HCT116 (cell line): ENCODE measurements around the gene ANKRD37. TPM values are rescaled to one million over a fixed set of nuclear protein-coding genes. Genes with fewer than 3 reads are reported as not detected.

Experiments used
- ATAC-seq: fragments of 200-7000 bp; cut with Tn5 transposase; 2 replicates; pipeline ENCODE4 v1.9.1; 2020; ENCODE audit warnings: mild to moderate bottlenecking, moderate library complexity
- BruUV-seq: library from RNA; stranded (reverse); fragments of 400-500 nt; replicated peaks from 2 replicates; lab custom pipeline; 2021; lab: Mats Ljungman, UMichigan
- CTCF ChIA-PET: fragments of 300-600 bp; sonication (Branson Sonifier 250); formaldehyde crosslinking; loops from one replicate; lab custom pipeline; 2021; ENCODE audit warnings: antibody characterized with exemption; lab: Charles Lee
- POLR2A ChIA-PET: fragments of 300-600, 350-600 bp; sonication (Branson Sonifier 250); formaldehyde crosslinking; loops from one replicate; lab custom pipeline; 2021; ENCODE audit warnings: antibody characterized with exemption; lab: Charles Lee
- RAD21 ChIA-PET, 2 experiments: fragments of 300-600 bp; sonication (Branson Sonifier 250); formaldehyde crosslinking; loops; one replicate each; lab custom pipeline; 2023; ENCODE audit warnings: low total read pairs in 2 of 2; ENCODE audit not compliant: uncharacterized antibody in 2 of 2, unreplicated experiment in 2 of 2, low non-redundant PET in 1 of 2; lab: Charles Lee
- DNase-seq: peaks from one replicate; pipeline ENCODE4 v3.0.0-alpha.2; 2010; ENCODE audit warnings: low read depth, low spot score
- H2AFZ ChIP-seq: fragments of 200-600 bp; shearing (Covaris generic), sonication (generic); 2 replicates; pipeline ENCODE4 v1.6.1; 2017; ENCODE audit warnings: low read depth, mixed run types, mixed read lengths, antibody characterized with exemption, low read length; ENCODE audit not compliant: poor library complexity, severe bottlenecking
- H3K27ac ChIP-seq: 2 replicates; pipeline ENCODE4 v1.5.1; 2012; ENCODE audit warnings: low read depth, low read length
- H3K27me3 ChIP-seq: fragments of 200-600 bp; sonication (generic); 2 replicates; pipeline ENCODE4 v1.6.1; 2016; ENCODE audit warnings: mixed run types, low read length, mixed read lengths; ENCODE audit not compliant: insufficient read depth
- H3K36me3 ChIP-seq, 2 experiments: fragments of 200-500 bp in 1 of 2; fragments of 200-600 bp in 1 of 2; sonication (Bioruptor generic) in 1 of 2; sonication (generic) in 1 of 2; 2 replicates each; pipeline versions ENCODE4 v1.5.1 to v1.6.1; 2014 to 2016; ENCODE audit warnings: low read length in 2 of 2, inconsistent platforms in 1 of 2, mixed read lengths in 1 of 2, mixed run types in 1 of 2; ENCODE audit not compliant: insufficient read depth in 2 of 2, control insufficient read depth in 1 of 2
- H3K4me1 ChIP-seq, 2 experiments: fragments of 200-600 bp in 1 of 2; sonication (generic) in 1 of 2; 2 replicates each; pipeline versions ENCODE4 v1.5.1 to v1.6.1; 2012 to 2017; ENCODE audit warnings: low read length in 2 of 2, inconsistent platforms in 1 of 2, mild to moderate bottlenecking in 1 of 2, mixed read lengths in 1 of 2, mixed run types in 1 of 2, moderate library complexity in 1 of 2; ENCODE audit not compliant: insufficient read depth in 2 of 2, control insufficient read depth in 1 of 2
- H3K4me2 ChIP-seq: fragments of 200-600 bp; sonication (generic); 2 replicates; pipeline ENCODE4 v1.6.1; 2017; ENCODE audit warnings: mixed run types, low read length, mixed read lengths
- H3K4me3 ChIP-seq, 2 experiments: fragments of 200-600 bp in 1 of 2; sonication (generic) in 1 of 2; replicated peaks in 1 of 2; 2 replicates each; pipeline ENCODE4 v1.5.1; 2011 to 2016; ENCODE audit warnings: low read length in 2 of 2, control low read depth in 1 of 2, low read depth in 1 of 2, mild to moderate bottlenecking in 1 of 2, mixed read lengths in 1 of 2, mixed run types in 1 of 2
- H3K79me2 ChIP-seq: fragments of 200-600 bp; sonication (generic); 2 replicates; pipeline ENCODE4 v1.6.1; 2017; ENCODE audit warnings: mild to moderate bottlenecking, mixed run types, low read length, moderate library complexity, mixed read lengths; ENCODE audit not compliant: insufficient read depth
- H3K9ac ChIP-seq: fragments of 200-600 bp; sonication (generic); 2 replicates; pipeline ENCODE4 v1.6.1; 2016; ENCODE audit warnings: low read length, mixed read lengths
- H3K9me2 ChIP-seq: fragments of 200-600 bp; sonication (generic), shearing (Covaris generic); 2 replicates; pipeline ENCODE4 v1.6.1; 2017; ENCODE audit warnings: mixed run types, mild to moderate bottlenecking, moderate library complexity; ENCODE audit not compliant: insufficient read depth
- H3K9me3 ChIP-seq, 2 experiments: fragments of 200-500 bp in 1 of 2; fragments of 200-600 bp in 1 of 2; sonication (Bioruptor generic) in 1 of 2; sonication (generic) in 1 of 2; 2 replicates each; pipeline ENCODE4 v1.6.1; 2014 to 2017; ENCODE audit warnings: low read length in 2 of 2, mixed read lengths in 2 of 2, inconsistent platforms in 1 of 2, low read depth in 1 of 2, mild to moderate bottlenecking in 1 of 2, mixed run types in 1 of 2, moderate library complexity in 1 of 2; ENCODE audit not compliant: control insufficient read depth in 1 of 2, insufficient read depth in 1 of 2
- H4K20me1 ChIP-seq: fragments of 200-600 bp; sonication (generic), shearing (Covaris generic); 2 replicates; pipeline ENCODE4 v1.6.1; 2017; ENCODE audit warnings: mixed run types, mild to moderate bottlenecking, moderate library complexity; ENCODE audit not compliant: insufficient read depth
- CBX3 ChIP-seq: IDR thresholded peaks from 2 replicates; pipeline ENCODE4 v1.6.1; 2012; ENCODE audit warnings: low read depth
- CEBPB ChIP-seq: IDR thresholded peaks from 2 replicates; pipeline ENCODE4 v1.6.1; 2012; ENCODE audit warnings: low read depth
- EGR1 ChIP-seq: IDR thresholded peaks from 2 replicates; pipeline ENCODE4 v1.6.1; 2012; ENCODE audit warnings: low read depth
- ELF1 ChIP-seq: IDR thresholded peaks from 2 replicates; pipeline ENCODE4 v1.6.1; 2012; ENCODE audit warnings: low read depth, borderline replicate concordance
- EZH2 ChIP-seq: fragments of 200-600 bp; sonication (generic); IDR thresholded peaks from 2 replicates; pipeline ENCODE4 v1.6.1; 2017; ENCODE audit warnings: antibody characterized with exemption, mixed run types
- EZH2phosphoT487 ChIP-seq: fragments of 200-600 bp; IDR thresholded peaks from 2 replicates; pipeline ENCODE4 v1.6.1; 2018; ENCODE audit warnings: antibody characterized with exemption, borderline replicate concordance
- FOSL1 ChIP-seq: IDR thresholded peaks from 2 replicates; pipeline ENCODE4 v1.6.1; 2012; ENCODE audit warnings: low read depth
- JUND ChIP-seq: IDR thresholded peaks from 2 replicates; pipeline ENCODE4 v1.6.1; 2012
- POLR2A ChIP-seq: IDR thresholded peaks from 2 replicates; pipeline ENCODE4 v1.7.0; 2011; ENCODE audit warnings: borderline replicate concordance; ENCODE audit not compliant: insufficient read depth, insufficient read length; ENCODE audit errors: extremely low read depth
- RAD21 ChIP-seq: IDR thresholded peaks from 2 replicates; pipeline ENCODE4 v1.6.1; 2012; ENCODE audit warnings: low read depth, mild to moderate bottlenecking
- SIN3A ChIP-seq: IDR thresholded peaks from 2 replicates; pipeline ENCODE4 v1.6.1; 2012; ENCODE audit warnings: low read depth
- SP1 ChIP-seq: IDR thresholded peaks from 2 replicates; pipeline ENCODE4 v1.6.1; 2012; ENCODE audit warnings: low read depth
- SRF ChIP-seq: IDR thresholded peaks from 2 replicates; pipeline ENCODE4 v1.6.1; 2012; ENCODE audit warnings: low read depth
- TCF7L2 ChIP-seq: IDR thresholded peaks from 2 replicates; pipeline ENCODE4 v1.7.0; 2011; ENCODE audit warnings: borderline replicate concordance, inconsistent platforms; ENCODE audit not compliant: insufficient read depth, insufficient read length; ENCODE audit errors: extremely low read depth
- ZFX ChIP-seq: fragments of 450-650 bp; IDR thresholded peaks from 2 replicates; pipeline ENCODE4 v1.6.1; 2017
- ZNF274 ChIP-seq: fragments of 200-500 bp; sonication (Bioruptor generic); IDR thresholded peaks from 2 replicates; pipeline ENCODE4 v1.6.1; 2014; ENCODE audit warnings: mild to moderate bottlenecking, low read depth, low read length, inconsistent platforms
- intact Hi-C: fragments of 100-400 bp; cut with micrococcal nuclease; formaldehyde crosslinking; loops from 2 replicates; pipeline ENCODE4 v1.10.0; 2022
- total RNA-seq: library from RNA; stranded (reverse); gene quantifications from one replicate; pipeline ENCODE4 v1.2.1, GENCODE V29; 2021; ENCODE audit not compliant: unreplicated experiment
- TF ChIP-seq, protein P1 (sequence below): IDR thresholded peaks from 2 replicates; pipeline ENCODE4 v1.6.1; 2011; ENCODE audit warnings: mild to moderate bottlenecking, low read length, moderate library complexity; ENCODE audit not compliant: insufficient replicate concordance; ENCODE audit errors: extremely low read depth
- TF ChIP-seq, protein P2 (sequence below), 3 experiments: fragments of 200-600 bp in 1 of 3; sonication (generic) in 1 of 3; IDR thresholded peaks in 2 of 3; conservative IDR thresholded peaks in 1 of 3; 2 replicates each; pipeline ENCODE4 v1.5.1; 2012 to 2017; ENCODE audit warnings: low read depth in 2 of 3, low read length in 2 of 3, antibody characterized with exemption in 1 of 3, borderline replicate concordance in 1 of 3, control low read depth in 1 of 3, mild to moderate bottlenecking in 1 of 3, mixed read lengths in 1 of 3, mixed run types in 1 of 3, moderate library complexity in 1 of 3; ENCODE audit not compliant: insufficient read depth in 1 of 3
- TF ChIP-seq, protein P3 (sequence below): IDR thresholded peaks from 2 replicates; pipeline ENCODE4 v1.6.1; 2012; ENCODE audit warnings: low read depth

Gene ANKRD37
- total RNA-seq, 1 experiment from 2014 or later, result 29.9 TPM

DNA sequence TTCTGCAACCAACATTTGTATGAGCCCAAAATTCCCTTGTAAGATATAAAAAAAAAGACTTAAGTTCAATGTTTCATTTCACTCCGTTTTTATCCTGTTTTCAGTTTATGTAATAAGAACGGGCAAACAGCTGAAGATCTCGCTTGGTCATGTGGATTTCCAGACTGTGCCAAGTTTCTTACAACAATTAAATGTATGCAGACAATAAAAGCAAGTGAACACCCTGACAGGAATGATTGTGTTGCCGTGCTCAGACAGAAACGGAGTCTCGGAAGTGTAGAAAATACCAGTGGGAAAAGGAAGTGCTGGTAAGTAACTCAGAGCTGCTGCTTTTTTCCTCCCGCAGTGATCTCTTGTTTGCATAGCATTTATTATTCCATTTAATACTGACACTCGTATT, 2.8 kb downstream of the ANKRD37 start:
- POLR2A ChIA-PET, result no interaction called here
- Histone ChIP-seq H3K4me3 (no peak overlapping the region), H3K9me3 (no peaks in the 10 kb centered on the region), H3K27ac (no peak overlapping the region), H3K4me2 (no peak overlapping the region), H2AFZ (no peak overlapping the region), H3K9ac (no peak overlapping the region), H4K20me1 (no peaks in the 10 kb centered on the region), H3K79me2 (no peaks in the 10 kb centered on the region), H3K27me3 (no peaks in the 10 kb centered on the region), H3K36me3 (peaks cover 7 to 12% of the 10 kb centered on the region in 2 experiments; a peak in 2 of 4 replicates), H3K9me2 (no peaks in the 10 kb centered on the region), H3K4me1 (peaks cover 11 to 29% of the 10 kb centered on the region in 2 experiments)
- no peak for TF ChIP-seq JUND
- no peak for TF ChIP-seq ZFX
- TF ChIP-seq CEBPB, result no peak
- no peak for TF ChIP-seq SRF
- TF ChIP-seq, protein P1, sequence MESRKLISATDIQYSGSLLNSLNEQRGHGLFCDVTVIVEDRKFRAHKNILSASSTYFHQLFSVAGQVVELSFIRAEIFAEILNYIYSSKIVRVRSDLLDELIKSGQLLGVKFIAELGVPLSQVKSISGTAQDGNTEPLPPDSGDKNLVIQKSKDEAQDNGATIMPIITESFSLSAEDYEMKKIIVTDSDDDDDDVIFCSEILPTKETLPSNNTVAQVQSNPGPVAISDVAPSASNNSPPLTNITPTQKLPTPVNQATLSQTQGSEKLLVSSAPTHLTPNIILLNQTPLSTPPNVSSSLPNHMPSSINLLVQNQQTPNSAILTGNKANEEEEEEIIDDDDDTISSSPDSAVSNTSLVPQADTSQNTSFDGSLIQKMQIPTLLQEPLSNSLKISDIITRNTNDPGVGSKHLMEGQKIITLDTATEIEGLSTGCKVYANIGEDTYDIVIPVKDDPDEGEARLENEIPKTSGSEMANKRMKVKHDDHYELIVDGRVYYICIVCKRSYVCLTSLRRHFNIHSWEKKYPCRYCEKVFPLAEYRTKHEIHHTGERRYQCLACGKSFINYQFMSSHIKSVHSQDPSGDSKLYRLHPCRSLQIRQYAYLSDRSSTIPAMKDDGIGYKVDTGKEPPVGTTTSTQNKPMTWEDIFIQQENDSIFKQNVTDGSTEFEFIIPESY, result no peak
- TF ChIP-seq, protein P2, sequence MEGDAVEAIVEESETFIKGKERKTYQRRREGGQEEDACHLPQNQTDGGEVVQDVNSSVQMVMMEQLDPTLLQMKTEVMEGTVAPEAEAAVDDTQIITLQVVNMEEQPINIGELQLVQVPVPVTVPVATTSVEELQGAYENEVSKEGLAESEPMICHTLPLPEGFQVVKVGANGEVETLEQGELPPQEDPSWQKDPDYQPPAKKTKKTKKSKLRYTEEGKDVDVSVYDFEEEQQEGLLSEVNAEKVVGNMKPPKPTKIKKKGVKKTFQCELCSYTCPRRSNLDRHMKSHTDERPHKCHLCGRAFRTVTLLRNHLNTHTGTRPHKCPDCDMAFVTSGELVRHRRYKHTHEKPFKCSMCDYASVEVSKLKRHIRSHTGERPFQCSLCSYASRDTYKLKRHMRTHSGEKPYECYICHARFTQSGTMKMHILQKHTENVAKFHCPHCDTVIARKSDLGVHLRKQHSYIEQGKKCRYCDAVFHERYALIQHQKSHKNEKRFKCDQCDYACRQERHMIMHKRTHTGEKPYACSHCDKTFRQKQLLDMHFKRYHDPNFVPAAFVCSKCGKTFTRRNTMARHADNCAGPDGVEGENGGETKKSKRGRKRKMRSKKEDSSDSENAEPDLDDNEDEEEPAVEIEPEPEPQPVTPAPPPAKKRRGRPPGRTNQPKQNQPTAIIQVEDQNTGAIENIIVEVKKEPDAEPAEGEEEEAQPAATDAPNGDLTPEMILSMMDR (IDR thresholded peaks at IDR 0.05 in 2 of 3, conservative IDR thresholded peaks at IDR 0.05 in 1 of 3; ENCODE audit: borderline replicate concordance in 1 of 3, insufficient read depth in 1 of 3, low read depth in 2 of 3, low read length in 2 of 3), result no peak
- TF ChIP-seq CBX3, result no peak
- TF ChIP-seq SIN3A, result no peak
- TF ChIP-seq, protein P3, sequence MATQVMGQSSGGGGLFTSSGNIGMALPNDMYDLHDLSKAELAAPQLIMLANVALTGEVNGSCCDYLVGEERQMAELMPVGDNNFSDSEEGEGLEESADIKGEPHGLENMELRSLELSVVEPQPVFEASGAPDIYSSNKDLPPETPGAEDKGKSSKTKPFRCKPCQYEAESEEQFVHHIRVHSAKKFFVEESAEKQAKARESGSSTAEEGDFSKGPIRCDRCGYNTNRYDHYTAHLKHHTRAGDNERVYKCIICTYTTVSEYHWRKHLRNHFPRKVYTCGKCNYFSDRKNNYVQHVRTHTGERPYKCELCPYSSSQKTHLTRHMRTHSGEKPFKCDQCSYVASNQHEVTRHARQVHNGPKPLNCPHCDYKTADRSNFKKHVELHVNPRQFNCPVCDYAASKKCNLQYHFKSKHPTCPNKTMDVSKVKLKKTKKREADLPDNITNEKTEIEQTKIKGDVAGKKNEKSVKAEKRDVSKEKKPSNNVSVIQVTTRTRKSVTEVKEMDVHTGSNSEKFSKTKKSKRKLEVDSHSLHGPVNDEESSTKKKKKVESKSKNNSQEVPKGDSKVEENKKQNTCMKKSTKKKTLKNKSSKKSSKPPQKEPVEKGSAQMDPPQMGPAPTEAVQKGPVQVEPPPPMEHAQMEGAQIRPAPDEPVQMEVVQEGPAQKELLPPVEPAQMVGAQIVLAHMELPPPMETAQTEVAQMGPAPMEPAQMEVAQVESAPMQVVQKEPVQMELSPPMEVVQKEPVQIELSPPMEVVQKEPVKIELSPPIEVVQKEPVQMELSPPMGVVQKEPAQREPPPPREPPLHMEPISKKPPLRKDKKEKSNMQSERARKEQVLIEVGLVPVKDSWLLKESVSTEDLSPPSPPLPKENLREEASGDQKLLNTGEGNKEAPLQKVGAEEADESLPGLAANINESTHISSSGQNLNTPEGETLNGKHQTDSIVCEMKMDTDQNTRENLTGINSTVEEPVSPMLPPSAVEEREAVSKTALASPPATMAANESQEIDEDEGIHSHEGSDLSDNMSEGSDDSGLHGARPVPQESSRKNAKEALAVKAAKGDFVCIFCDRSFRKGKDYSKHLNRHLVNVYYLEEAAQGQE, result no peak
- no peak for TF ChIP-seq RAD21
- no peak for TF ChIP-seq ZNF274
- TF ChIP-seq EGR1, result no peak
- no peak for TF ChIP-seq EZH2
- no peak for TF ChIP-seq TCF7L2
- TF ChIP-seq EZH2phosphoT487, result no peak
- no peak for TF ChIP-seq SP1
- TF ChIP-seq ELF1, result no peak
- TF ChIP-seq POLR2A, result no peak
- TF ChIP-seq FOSL1, result no peak
- RAD21 ChIA-PET, result no interaction called here
- DNase-seq, result no peak
- no peak for ATAC-seq
- BruUV-seq, result no TSS peak
- intact Hi-C loops, result loop anchor here (5.0 kb wide), 1 partner anchor 197 kb away; the partner anchor contains the start of gene CFAP97
- CTCF ChIA-PET, result no interaction called here
